Body of pancreas (tissue), 4 donors: Measurements from ENCODE around the gene IGSF23. TPM values are rescaled to one million over a fixed set of nuclear protein-coding genes. Genes with fewer than 3 reads are reported as not detected.
"Not testable (repeated sequence)": the region's sequence is repeated elsewhere in the genome, so short reads cannot be mapped to it uniquely, and the experiment has no call there.

Source experiments
- ATAC-seq: fragments of 150-250 bp; one replicate; pipeline ENCODE4 v1.9.1; 2016
- DNase-seq, 4 donors: peaks; one replicate each; pipeline ENCODE4 v3.0.0-alpha.2; 2019
- H3K27ac ChIP-seq, 4 donors: fragments of 200-600 bp; sonication (generic); 1 replicate in 3 of 4; 2 replicates in 1 of 4; pipeline versions ENCODE4 v1.5.1 to v1.6.1; 2016 to 2019; ENCODE audit warnings: mild to moderate bottlenecking in 1 of 4, mixed read lengths in 1 of 4, moderate library complexity in 1 of 4
- H3K27me3 ChIP-seq, 2 donors: fragments of 200-600 bp; sonication (generic); one replicate each; pipeline ENCODE4 v1.6.0; 2016; ENCODE audit warnings: mild to moderate bottlenecking in 1 of 2
- H3K36me3 ChIP-seq, 2 donors: fragments of 200-600 bp; sonication (generic); replicated peaks in 1 of 2; 2 replicates each; pipeline ENCODE4 v1.5.1; 2016; ENCODE audit warnings: low read depth in 2 of 2; ENCODE audit not compliant: insufficient read depth in 1 of 2
- H3K4me1 ChIP-seq: fragments of 200-600 bp; sonication (generic); one replicate; pipeline ENCODE4 v1.6.0; 2016
- H3K4me3 ChIP-seq, 2 donors: fragments of 200-600 bp; sonication (generic); 1 replicate in 1 of 2; 2 replicates in 1 of 2; pipeline ENCODE4 v1.5.1; 2016 to 2019
- H3K9me3 ChIP-seq, 3 donors: fragments of 200-600 bp; sonication (generic); 1 replicate in 2 of 3; 2 replicates in 1 of 3; pipeline ENCODE4 v1.5.1; 2016
- CTCF ChIP-seq, 7 experiments: fragments of 450-650 bp in 4 of 7; fragments of 200-600 bp in 3 of 7; sonication (generic) in 3 of 7; IDR thresholded peaks; one replicate each; pipeline ENCODE4 v1.5.1; 2016 to 2019; ENCODE audit warnings: antibody characterized with exemption in 7 of 7
- POLR2A ChIP-seq, 3 donors: fragments of 450-650 bp; IDR thresholded peaks; one replicate each; pipeline ENCODE4 v1.6.1; 2016; ENCODE audit warnings: antibody characterized with exemption in 3 of 3, mild to moderate bottlenecking in 2 of 3
- WGBS, 2 donors: methylation state at CpG; one replicate each; pipeline ENCODE4 v1.1.5; 2017; 5-methylcytosine and 5-hydroxymethylcytosine counted together
- intact Hi-C: fragments of 100-400 bp; cut with DNase I; formaldehyde crosslinking; loops from one replicate; pipeline ENCODE4 v1.15.1; 2023
- total RNA-seq, 2 donors: library from RNA; depleted of rRNA; stranded (reverse); fragments of >200 nt; gene quantifications; one replicate each; pipeline ENCODE4 v1.1.0, GENCODE V29; 2016

The IGSF23 gene
- total RNA-seq, 2 donors from 2014 or later: 3.1 TPM; not detected in 1

DNA sequence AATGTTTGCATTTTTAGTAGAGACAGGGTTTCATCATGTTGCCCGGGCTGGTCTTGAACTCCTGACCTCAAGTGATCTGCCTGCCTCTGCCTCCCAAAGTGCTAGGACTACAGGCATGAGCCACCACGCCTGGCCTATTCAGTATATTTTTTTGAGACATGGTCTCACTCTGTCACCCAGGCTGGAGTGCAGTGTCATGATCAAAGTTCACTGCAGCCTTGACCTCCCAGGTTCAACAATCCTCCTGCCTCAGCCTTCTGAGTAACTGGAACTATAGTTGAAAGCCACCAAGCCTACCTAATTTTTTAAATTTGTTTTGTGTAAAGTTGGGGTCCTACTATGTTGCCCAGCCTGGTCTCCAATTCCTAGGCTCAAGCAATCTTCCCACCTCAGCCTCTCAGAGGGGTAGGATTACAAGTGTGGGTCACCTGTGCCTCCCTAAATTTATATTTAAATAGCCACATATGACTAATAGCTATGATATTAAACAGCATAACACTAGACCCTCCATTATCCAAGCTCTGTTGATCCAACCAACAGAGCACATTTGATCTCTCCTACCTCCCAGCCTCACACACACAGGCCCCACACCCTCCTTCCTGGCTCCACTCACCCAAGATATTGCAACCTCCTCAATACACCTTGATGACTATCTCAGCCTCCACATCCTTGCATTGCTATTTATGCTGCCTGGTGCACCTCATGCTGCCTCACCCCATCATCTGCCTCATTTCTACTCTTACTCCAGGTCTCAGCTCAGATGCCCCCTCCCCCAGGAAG is 55.8 kb downstream of the IGSF23 start:
- 73 to 86% methylated on average over 1 to 2 of the region's 2 CpGs for WGBS, 2 donors
- Histone ChIP-seq H3K27ac (no peak overlapping the region), H3K36me3 (no peaks in the 10 kb centered on the region), H3K4me1 (no peaks in the 10 kb centered on the region), H3K9me3 (no peaks in the 10 kb centered on the region), H3K27me3 (no peaks in the 10 kb centered on the region), H3K4me3 (no peak overlapping the region)
- DNase-seq (no peak), ATAC-seq (peak; percentile 8)
- TF ChIP-seq POLR2A (IDR thresholded peaks at IDR 0.05) (no peak), CTCF (IDR thresholded peaks at IDR 0.05) (no peak)
- intact Hi-C loops: no loop called here

DNA sequence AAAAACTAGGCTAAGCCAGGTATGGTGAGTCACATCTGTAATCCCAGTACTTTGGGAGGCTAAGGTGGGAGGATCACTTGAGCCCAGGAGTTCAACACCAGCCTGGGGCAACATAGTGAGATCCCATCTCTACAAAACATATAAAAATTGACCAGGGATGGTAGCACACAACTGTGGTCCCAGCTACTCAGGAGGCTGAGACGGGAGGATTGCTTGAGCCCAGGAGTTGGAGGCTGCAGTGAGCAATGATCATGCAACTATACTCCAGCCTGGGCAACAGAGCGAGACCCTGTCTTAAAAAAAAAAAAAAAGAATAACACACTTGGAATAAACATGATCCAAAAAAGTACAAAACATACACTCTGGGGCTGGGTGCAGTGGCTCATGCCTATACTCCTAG is 56.7 kb downstream of the IGSF23 start:
- ATAC-seq, H3K27me3 ChIP-seq, H3K27ac ChIP-seq, H3K36me3 ChIP-seq, intact Hi-C loops, H3K4me1 ChIP-seq, H3K9me3 ChIP-seq, H3K4me3 ChIP-seq, DNase-seq: not testable (repeated sequence)
- WGBS, 2 donors: 97 to 100% methylated on average over 2 of the region's 2 CpGs

- Histone ChIP-seq H3K4me3 (no peak within 1 kb of the TSS), H3K36me3 (no peaks in the 10 kb centered on the region), H3K4me1 (no peaks in the 10 kb centered on the region), H3K27ac (no peak within 1 kb of the TSS), H3K27me3 (no peaks in the 10 kb centered on the region), H3K9me3 (no peaks in the 10 kb centered on the region)
- TF ChIP-seq POLR2A (IDR thresholded peaks at IDR 0.05) (no peak), CTCF (IDR thresholded peaks at IDR 0.05) (no peak)
- DNase-seq (no peak), ATAC-seq (no peak)
- intact Hi-C loops: no loop called here
- WGBS, 2 donors: 27 to 66% methylated on average over 1 to 2 of the region's 2 CpGs
Measured at GRCh38 chr19:44671400-44671799, 58.0 kb downstream of the IGSF23 start, which contains the start of gene CEACAM19. Gene CEACAM19, plus strand, starts transcription at chr19:44671482. Its CDS starts 450 bp downstream, at chr19:44671932.

- 65 to 100% methylated on average over 1 of the region's 1 CpG for WGBS, 2 donors
Measured at GRCh38 chr19:44672226-44672625, 58.9 kb downstream of the IGSF23 start.

GRCh38 chr19:44673510-44673909 is 60.1 kb downstream of the IGSF23 start:
- WGBS, 2 donors: 79 to 81% methylated on average over 4 of the region's 4 CpGs
- Histone ChIP-seq H3K27ac (no peak overlapping the region), H3K4me3 (no peak overlapping the region), H3K4me1 (no peaks in the 10 kb centered on the region), H3K9me3 (no peaks in the 10 kb centered on the region), H3K27me3 (no peaks in the 10 kb centered on the region), H3K36me3 (no peaks in the 10 kb centered on the region)
- no peak for DNase-seq
- intact Hi-C loops: no loop called here
- no peak for ATAC-seq
- TF ChIP-seq CTCF (IDR thresholded peaks at IDR 0.05): no peak
- TF ChIP-seq POLR2A (IDR thresholded peaks at IDR 0.05): no peak

More at GRCh38 chr19:44672226-44672625, 58.9 kb downstream of the IGSF23 start:
- ATAC-seq (no peak), DNase-seq (no peak)
- intact Hi-C loops: no loop called here
- no peaks in the 10 kb centered on the region for H3K4me1 ChIP-seq
- H3K27me3 ChIP-seq: no peaks in the 10 kb centered on the region
- no peak overlapping the region for H3K4me3 ChIP-seq
- H3K27ac ChIP-seq: no peak overlapping the region
- H3K9me3 ChIP-seq: no peaks in the 10 kb centered on the region
- H3K36me3 ChIP-seq: no peaks in the 10 kb centered on the region
- TF ChIP-seq CTCF (IDR thresholded peaks at IDR 0.05) (no peak), POLR2A (IDR thresholded peaks at IDR 0.05) (no peak)
